ENCODE data around the gene FAM222A.

DNA sequence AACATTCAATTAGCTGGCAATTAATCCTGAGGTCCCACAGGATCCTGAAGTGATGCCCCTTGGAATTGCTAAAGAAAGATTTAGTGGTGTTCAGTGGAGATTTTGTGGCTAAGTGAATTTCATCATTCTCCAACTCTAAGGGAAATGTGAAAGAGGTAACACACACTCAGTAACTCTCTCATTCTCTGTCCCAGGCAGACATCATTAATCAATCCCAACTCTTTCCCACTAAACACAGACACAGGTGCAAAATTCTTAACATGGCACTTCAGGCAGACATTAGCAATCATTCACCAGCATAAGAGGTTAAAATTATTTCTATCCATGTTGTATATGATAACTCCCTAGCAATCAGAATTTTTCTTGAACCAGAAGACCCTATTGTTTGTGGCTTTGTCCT is 79.4 kb downstream of the FAM222A start:
- TF ChIP-seq, protein P1, sequence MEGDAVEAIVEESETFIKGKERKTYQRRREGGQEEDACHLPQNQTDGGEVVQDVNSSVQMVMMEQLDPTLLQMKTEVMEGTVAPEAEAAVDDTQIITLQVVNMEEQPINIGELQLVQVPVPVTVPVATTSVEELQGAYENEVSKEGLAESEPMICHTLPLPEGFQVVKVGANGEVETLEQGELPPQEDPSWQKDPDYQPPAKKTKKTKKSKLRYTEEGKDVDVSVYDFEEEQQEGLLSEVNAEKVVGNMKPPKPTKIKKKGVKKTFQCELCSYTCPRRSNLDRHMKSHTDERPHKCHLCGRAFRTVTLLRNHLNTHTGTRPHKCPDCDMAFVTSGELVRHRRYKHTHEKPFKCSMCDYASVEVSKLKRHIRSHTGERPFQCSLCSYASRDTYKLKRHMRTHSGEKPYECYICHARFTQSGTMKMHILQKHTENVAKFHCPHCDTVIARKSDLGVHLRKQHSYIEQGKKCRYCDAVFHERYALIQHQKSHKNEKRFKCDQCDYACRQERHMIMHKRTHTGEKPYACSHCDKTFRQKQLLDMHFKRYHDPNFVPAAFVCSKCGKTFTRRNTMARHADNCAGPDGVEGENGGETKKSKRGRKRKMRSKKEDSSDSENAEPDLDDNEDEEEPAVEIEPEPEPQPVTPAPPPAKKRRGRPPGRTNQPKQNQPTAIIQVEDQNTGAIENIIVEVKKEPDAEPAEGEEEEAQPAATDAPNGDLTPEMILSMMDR (conservative IDR thresholded peaks at IDR 0.05), result no peak
- no peak for TF ChIP-seq EZH2 (IDR thresholded peaks at IDR 0.05; ENCODE audit: low read depth)

Data from PC-9 (cell line).